Activated CD4-positive, alpha-beta memory T cell treated with anti-CD3 and anti-CD28 coated beads, Interleukin-2, amount 10 ng/mL, durations not matched to agents 7 days and 5 days (primary cell): ENCODE results near the gene LGALS12. TPM values are rescaled to one million over a fixed set of nuclear protein-coding genes. Genes with fewer than 3 reads are reported as not detected.

Experiments
- CTCF ChIA-PET: fragments of 350-600 bp; sonication (Branson Sonifier 250); formaldehyde crosslinking; loops from one replicate; lab custom pipeline; 2021; ENCODE audit warnings: antibody characterized with exemption, inconsistent platforms; lab: Charles Lee
- POLR2A ChIA-PET: fragments of 350-600 bp; sonication (Branson Sonifier 250); formaldehyde crosslinking; loops from one replicate; lab custom pipeline; 2021; ENCODE audit warnings: antibody characterized with exemption; lab: Charles Lee
- DNase-seq: peaks from one replicate; pipeline ENCODE4 v3.0.0-alpha.2; 2020
- H3K27ac Mint-ChIP-seq: one replicate; pipeline ENCODE4 v1.8.0; 2021; ENCODE audit warnings: mild to moderate bottlenecking, mixed read lengths
- H3K27me3 Mint-ChIP-seq: one replicate; pipeline ENCODE4 v1.8.0; 2021; ENCODE audit warnings: mixed read lengths
- H3K36me3 Mint-ChIP-seq: one replicate; pipeline ENCODE4 v1.8.0; 2021; ENCODE audit warnings: low read depth, mixed read lengths
- H3K4me1 Mint-ChIP-seq: one replicate; pipeline ENCODE4 v1.8.0; 2021; ENCODE audit warnings: mixed read lengths
- H3K4me3 Mint-ChIP-seq: one replicate; pipeline ENCODE4 v1.8.0; 2021; ENCODE audit warnings: mild to moderate bottlenecking, mixed read lengths
- H3K9me3 Mint-ChIP-seq: one replicate; pipeline ENCODE4 v1.8.0; 2021; ENCODE audit warnings: mixed read lengths
- total RNA-seq, 2 experiments: library from RNA; stranded (reverse); gene quantifications; one replicate each; pipeline ENCODE4 v1.2.3, GENCODE V29; 2021

The LGALS12 gene
- total RNA-seq, 2 experiments from 2014 or later: not detected

GRCh38 chr11:63491240-63491587, 14.7 kb upstream of the LGALS12 start:
- no peak overlapping the region for H3K27ac Mint-ChIP-seq
- no peak for DNase-seq
- peak overlapping the region; percentile 67 for H3K4me3 Mint-ChIP-seq
- H3K36me3 Mint-ChIP-seq: no peaks in the 10 kb centered on the region
- no peaks in the 10 kb centered on the region for H3K9me3 Mint-ChIP-seq
- peaks cover 62% of the 10 kb centered on the region for H3K27me3 Mint-ChIP-seq
- ChIA-PET CTCF (interaction anchor here (1.8 kb wide), 1 partner anchor 12 kb away, joined by 10 read pairs; no protein-coding TSS in a partner anchor), POLR2A (interaction anchor here (1.0 to 1.2 kb wide), 3 partner anchors 15 to 122 kb away, joined by 3 to 4 read pairs (median 3); partner anchors contain the start of genes LGALS12 and PLAAT3)
- peaks cover 14% of the 10 kb centered on the region for H3K4me1 Mint-ChIP-seq

GRCh38 chr11:63491636-63492372, 14.1 kb upstream of the LGALS12 start:
- peaks cover 60% of the 10 kb centered on the region for H3K27me3 Mint-ChIP-seq
- H3K36me3 Mint-ChIP-seq: no peaks in the 10 kb centered on the region
- peak overlapping the region; percentile 43 for H3K4me3 Mint-ChIP-seq
- DNase-seq: no peak
- POLR2A ChIA-PET: interaction anchor here (1.0 to 1.2 kb wide), 2 partner anchors 14 to 75 kb away, joined by 3 to 4 read pairs; partner anchors contain the start of gene LGALS12
- CTCF ChIA-PET: interaction anchor here (1.8 kb wide), 1 partner anchor 13 kb away, joined by 10 read pairs; no protein-coding TSS in a partner anchor
- H3K4me1 Mint-ChIP-seq: peaks cover 14% of the 10 kb centered on the region
- no peaks in the 10 kb centered on the region for H3K9me3 Mint-ChIP-seq
- H3K27ac Mint-ChIP-seq: no peak overlapping the region

GRCh38 chr11:63492441-63492840, 13.4 kb upstream of the LGALS12 start:
- no peaks in the 10 kb centered on the region for H3K9me3 Mint-ChIP-seq
- no peaks in the 10 kb centered on the region for H3K36me3 Mint-ChIP-seq
- H3K27me3 Mint-ChIP-seq: peaks cover 65% of the 10 kb centered on the region
- ChIA-PET CTCF (no interaction called here), POLR2A (no interaction called here)
- H3K27ac Mint-ChIP-seq: no peak overlapping the region
- no peak overlapping the region for H3K4me3 Mint-ChIP-seq
- peaks cover 14% of the 10 kb centered on the region for H3K4me1 Mint-ChIP-seq
- DNase-seq: no peak

GRCh38 chr11:63493127-63493526, 12.8 kb upstream of the LGALS12 start:
- Mint-ChIP-seq H3K36me3 (no peaks in the 10 kb centered on the region), H3K27me3 (peaks cover 66% of the 10 kb centered on the region), H3K9me3 (no peaks in the 10 kb centered on the region), H3K4me1 (peaks cover 14% of the 10 kb centered on the region), H3K27ac (no peak overlapping the region), H3K4me3 (no peak overlapping the region)
- POLR2A ChIA-PET: no interaction called here
- CTCF ChIA-PET: no interaction called here
- DNase-seq: no peak

- no peak for DNase-seq
- Mint-ChIP-seq H3K36me3 (peaks cover 2% of the 10 kb centered on the region), H3K9me3 (peaks cover 8% of the 10 kb centered on the region), H3K27me3 (peaks cover 55% of the 10 kb centered on the region), H3K27ac (no peak overlapping the region), H3K4me3 (no peak overlapping the region), H3K4me1 (peaks cover 14% of the 10 kb centered on the region)
- ChIA-PET CTCF (no interaction called here), POLR2A (no interaction called here)
These were observed 10.9 kb upstream of the LGALS12 start for GRCh38 chr11:63494975-63495374.

GRCh38 chr11:63499874-63500273, 6.0 kb upstream of the LGALS12 start:
- H3K4me1 Mint-ChIP-seq: peaks cover 5% of the 10 kb centered on the region
- peaks cover 19% of the 10 kb centered on the region for H3K9me3 Mint-ChIP-seq
- H3K27ac Mint-ChIP-seq: no peak overlapping the region
- H3K4me3 Mint-ChIP-seq: no peak overlapping the region
- DNase-seq: no peak
- H3K27me3 Mint-ChIP-seq: peaks cover 21% of the 10 kb centered on the region
- POLR2A ChIA-PET: no interaction called here
- H3K36me3 Mint-ChIP-seq: peaks cover 8% of the 10 kb centered on the region
- CTCF ChIA-PET: interaction anchor here (1.3 kb wide), 1 partner anchor 21 kb away, joined by 3 read pairs; no protein-coding TSS in a partner anchor

GRCh38 chr11:63501236-63501635, 4.6 kb upstream of the LGALS12 start:
- Mint-ChIP-seq H3K27me3 (peaks cover 17% of the 10 kb centered on the region), H3K4me1 (peaks cover 6% of the 10 kb centered on the region), H3K4me3 (no peak overlapping the region), H3K27ac (no peak overlapping the region), H3K36me3 (peaks cover 8% of the 10 kb centered on the region), H3K9me3 (peaks cover 19% of the 10 kb centered on the region)
- CTCF ChIA-PET: no interaction called here
- no peak for DNase-seq
- POLR2A ChIA-PET: no interaction called here

- DNase-seq: no peak
- Mint-ChIP-seq H3K27me3 (peaks cover 12% of the 10 kb centered on the region), H3K27ac (no peak overlapping the region), H3K4me3 (no peak overlapping the region), H3K4me1 (peaks cover 6% of the 10 kb centered on the region), H3K36me3 (peaks cover 8% of the 10 kb centered on the region), H3K9me3 (peaks cover 19% of the 10 kb centered on the region)
- ChIA-PET POLR2A (no interaction called here), CTCF (no interaction called here)
These were observed 3.5 kb upstream of the LGALS12 start for GRCh38 chr11:63502252-63502820.

- ChIA-PET CTCF (no interaction called here), POLR2A (no interaction called here)
- DNase-seq: no peak
- peaks cover 19% of the 10 kb centered on the region for H3K9me3 Mint-ChIP-seq
- no peak overlapping the region for H3K4me3 Mint-ChIP-seq
- H3K4me1 Mint-ChIP-seq: peaks cover 6% of the 10 kb centered on the region
- peaks cover 8% of the 10 kb centered on the region for H3K36me3 Mint-ChIP-seq
- H3K27me3 Mint-ChIP-seq: peaks cover 2% of the 10 kb centered on the region
- H3K27ac Mint-ChIP-seq: no peak overlapping the region
These were observed 2.4 kb upstream of the LGALS12 start for GRCh38 chr11:63503492-63503891.

- Mint-ChIP-seq H3K27ac (no peak overlapping the region), H3K27me3 (no peaks in the 10 kb centered on the region), H3K9me3 (peaks cover 19% of the 10 kb centered on the region), H3K36me3 (peaks cover 8% of the 10 kb centered on the region), H3K4me1 (peaks cover 6% of the 10 kb centered on the region), H3K4me3 (no peak overlapping the region)
- CTCF ChIA-PET: no interaction called here
- no peak for DNase-seq
- POLR2A ChIA-PET: no interaction called here
These were observed 1.8 kb upstream of the LGALS12 start for GRCh38 chr11:63504054-63504453.

GRCh38 chr11:63504933-63505586, 824 bp upstream of the LGALS12 start:
- Mint-ChIP-seq H3K9me3 (peaks cover 10% of the 10 kb centered on the region), H3K36me3 (peaks cover 5% of the 10 kb centered on the region), H3K27me3 (no peaks in the 10 kb centered on the region), H3K4me1 (peaks cover 6% of the 10 kb centered on the region), H3K27ac (no peak overlapping the region), H3K4me3 (no peak overlapping the region)
- ChIA-PET CTCF (interaction anchor here (0.7 to 2.9 kb wide), 2 partner anchors 26 to 48 kb away, joined by 3 to 8 read pairs; no protein-coding TSS in a partner anchor), POLR2A (no interaction called here)
- DNase-seq: no peak

- H3K4me3 Mint-ChIP-seq: no peak overlapping the region
- no peaks in the 10 kb centered on the region for H3K9me3 Mint-ChIP-seq
- no peaks in the 10 kb centered on the region for H3K36me3 Mint-ChIP-seq
- ChIA-PET POLR2A (interaction anchor here (1.3 kb wide), 1 partner anchor 15 kb away, joined by 3 read pairs; no protein-coding TSS in a partner anchor), CTCF (interaction anchor here (0.8 to 2.9 kb wide), 2 partner anchors 28 to 132 kb away, joined by 3 to 8 read pairs; no protein-coding TSS in a partner anchor)
- DNase-seq: no peak
- no peaks in the 10 kb centered on the region for H3K27me3 Mint-ChIP-seq
- peaks cover 6% of the 10 kb centered on the region for H3K4me1 Mint-ChIP-seq
- H3K27ac Mint-ChIP-seq: no peak overlapping the region
These were observed 992 bp downstream of the LGALS12 start for GRCh38 chr11:63506876-63507275.

GRCh38 chr11:63507511-63507910, 1.6 kb downstream of the LGALS12 start:
- POLR2A ChIA-PET: interaction anchor here (0.9 kb wide), 1 partner anchor 57 kb away, joined by 3 read pairs; no protein-coding TSS in a partner anchor
- Mint-ChIP-seq H3K36me3 (no peaks in the 10 kb centered on the region), H3K4me1 (peaks cover 2% of the 10 kb centered on the region), H3K4me3 (no peak overlapping the region), H3K9me3 (no peaks in the 10 kb centered on the region), H3K27me3 (no peaks in the 10 kb centered on the region), H3K27ac (no peak overlapping the region)
- DNase-seq: no peak
- CTCF ChIA-PET: interaction anchor here (2.9 kb wide), 1 partner anchor 28 kb away, joined by 8 read pairs; no protein-coding TSS in a partner anchor
